GM18507 (cell line): Measurements from ENCODE around the gene FSIP1.

ENCODE experiments used
- DNase-seq: peaks from one replicate; pipeline ENCODE4 v3.0.0; 2011; ENCODE audit warnings: low read depth; ENCODE audit not compliant: insufficient read length; ENCODE audit errors: extremely low spot score
- FAIRE-seq: peaks from 2 replicates; lab custom pipeline; 2011; peaks lifted over from hg19 to GRCh38; lab: Jason Lieb, UNC

The FSIP1 gene

GRCh38 chr15:39774688-39775267, 7.9 kb downstream of the FSIP1 start:
- DNase-seq: no peak
- FAIRE-seq: no peak

GRCh38 chr15:39770748-39771689, 11.6 kb downstream of the FSIP1 start:
- FAIRE-seq (no peak), DNase-seq (no peak)

GRCh38 chr15:39767921-39768320, 14.7 kb downstream of the FSIP1 start:
- FAIRE-seq: no peak
- DNase-seq: no peak

- FAIRE-seq (no peak), DNase-seq (no peak)
Measured at GRCh38 chr15:39761006-39761405, 21.6 kb downstream of the FSIP1 start.

- FAIRE-seq (peak; percentile 57), DNase-seq (no peak)
Measured at GRCh38 chr15:39756806-39757522, 25.7 kb downstream of the FSIP1 start.

- DNase-seq: no peak
- FAIRE-seq: no peak
Measured at GRCh38 chr15:39752991-39753390, 29.6 kb downstream of the FSIP1 start.

- no peak for DNase-seq
- no peak for FAIRE-seq
Measured at GRCh38 chr15:39752246-39752645, 30.4 kb downstream of the FSIP1 start.

- FAIRE-seq (no peak), DNase-seq (no peak)
Measured at GRCh38 chr15:39748276-39748675, 34.4 kb downstream of the FSIP1 start.

GRCh38 chr15:39747326-39747725, 35.3 kb downstream of the FSIP1 start:
- FAIRE-seq (no peak), DNase-seq (no peak)

GRCh38 chr15:39746714-39747276, 35.8 kb downstream of the FSIP1 start:
- FAIRE-seq: no peak
- DNase-seq: no peak

GRCh38 chr15:39746176-39746575, 36.5 kb downstream of the FSIP1 start:
- FAIRE-seq (no peak), DNase-seq (no peak)

- no peak for FAIRE-seq
- DNase-seq: no peak
Measured at GRCh38 chr15:39745415-39745814, 37.2 kb downstream of the FSIP1 start.

- DNase-seq (no peak), FAIRE-seq (no peak)
Measured at GRCh38 chr15:39744334-39745103, 38.1 kb downstream of the FSIP1 start.

- DNase-seq (no peak), FAIRE-seq (no peak)
Measured at GRCh38 chr15:39743611-39744010, 39.0 kb downstream of the FSIP1 start.

GRCh38 chr15:39741258-39741657, 41.4 kb downstream of the FSIP1 start:
- no peak for DNase-seq
- FAIRE-seq: no peak

GRCh38 chr15:39738998-39739397, 43.6 kb downstream of the FSIP1 start:
- FAIRE-seq (no peak), DNase-seq (no peak)

GRCh38 chr15:39737196-39737550, 45.5 kb downstream of the FSIP1 start:
- DNase-seq: no peak
- no peak for FAIRE-seq

GRCh38 chr15:39736412-39737195, 46.0 kb downstream of the FSIP1 start:
- no peak for DNase-seq
- FAIRE-seq: no peak
